BJ (cell line): ENCODE data around the gene LIPT1. TPM values are rescaled to one million over a fixed set of nuclear protein-coding genes. Genes with fewer than 3 reads are reported as not detected.

Experiments used
- CTCF ChIA-PET: fragments of 350-600 bp; formaldehyde crosslinking; extraction: SDS; loops from one replicate; lab custom pipeline; 2021; ENCODE audit warnings: antibody characterized with exemption, inconsistent platforms; lab: Yijun Ruan, JAX
- POLR2A ChIA-PET: fragments of 300-600 bp; sonication (Branson Sonifier 250); formaldehyde crosslinking; extraction: SDS; loops from one replicate; lab custom pipeline; 2021; ENCODE audit warnings: antibody characterized with exemption; lab: Charles Lee
- DNase-seq: peaks from one replicate; pipeline ENCODE4 v3.0.0-alpha.2; 2011; ENCODE audit warnings: low read depth
- H3K27me3 ChIP-seq: 2 replicates; pipeline ENCODE4 v1.6.0; 2011; ENCODE audit warnings: low read length; ENCODE audit not compliant: control insufficient read depth, insufficient read depth
- H3K36me3 ChIP-seq: 2 replicates; pipeline ENCODE4 v1.5.1; 2011; ENCODE audit warnings: low read length; ENCODE audit not compliant: control insufficient read depth, insufficient read depth
- H3K4me3 ChIP-seq: 2 replicates; pipeline ENCODE4 v1.5.1; 2011; ENCODE audit warnings: low read depth, mild to moderate bottlenecking, control low read depth, low read length
- polyA minus RNA-seq: library from RNA; depleted of rRNA, polyadenylated mRNA; stranded (reverse); fragments of >200 nt; gene quantifications from 2 replicates; pipeline ENCODE4 v1.2.3, GENCODE V29; 2011; rRNA and poly(A)+ RNA removed
- polyA plus RNA-seq: library from polyadenylated mRNA; depleted of rRNA; stranded (reverse); fragments of >200 nt; gene quantifications from 2 replicates; pipeline ENCODE4 v1.2.3, GENCODE V29; 2011; rRNA removed
- TF ChIP-seq, protein P1 (sequence below): IDR thresholded peaks from 2 replicates; pipeline ENCODE4 v1.5.1; 2011; ENCODE audit warnings: low read depth, mild to moderate bottlenecking, control low read depth, inconsistent platforms, low read length, moderate library complexity; ENCODE audit not compliant: insufficient read depth

Gene LIPT1
- polyA plus RNA-seq (2.4 and 3.8 TPM in 2 replicates), polyA minus RNA-seq (0.81 and 0.82 TPM in 2 replicates)

DNA sequence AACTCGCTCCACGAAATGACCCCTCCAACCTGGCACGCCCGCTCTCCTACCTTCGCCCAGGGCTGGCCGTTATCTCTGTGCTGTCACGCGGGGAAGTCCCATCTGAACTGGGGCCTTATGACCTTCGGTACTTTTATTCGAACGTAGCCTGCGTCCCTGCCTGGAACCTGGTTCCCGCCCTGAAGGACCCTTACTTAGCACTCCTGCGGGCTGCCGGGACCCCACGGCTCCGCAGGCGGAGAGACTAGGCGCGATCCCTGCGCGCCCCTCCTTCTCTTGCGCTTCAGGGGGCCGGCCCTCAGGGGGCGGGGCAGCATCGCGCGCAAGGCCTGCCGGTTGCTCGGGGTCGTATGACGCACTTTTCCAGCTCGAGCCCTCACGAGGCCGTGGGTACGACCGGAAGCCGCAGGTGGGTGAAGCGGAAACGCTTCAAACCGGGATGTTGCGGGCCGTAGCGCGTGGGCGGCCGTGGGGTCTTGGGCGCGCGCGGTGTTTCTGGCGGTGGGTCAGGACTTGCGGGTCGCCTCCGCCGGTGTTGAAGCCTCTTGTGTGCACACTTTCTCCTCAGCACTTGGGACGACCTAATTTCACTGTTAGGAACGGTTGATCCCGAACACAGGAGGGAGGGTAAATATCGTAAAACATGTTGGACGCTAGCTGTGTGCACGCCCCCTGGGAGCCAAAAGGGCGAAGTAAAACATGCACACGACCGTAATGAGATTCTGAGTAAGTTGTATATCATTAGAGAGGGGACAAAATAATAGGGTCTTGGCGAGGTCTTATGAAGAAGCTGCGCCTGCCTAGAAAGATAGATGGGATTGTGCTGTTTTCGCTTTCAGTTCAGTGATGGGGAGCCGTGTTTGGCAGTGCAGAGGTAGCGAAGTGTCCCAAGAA is at the start of gene LIPT1, which contains the start of gene TSGA10:
LIPT1 (plus strand) TSS at position 325 of the 894 bp plus-strand sequence. CDS start 6,991 bp downstream, outside the sequence.
TSGA10 (minus strand) TSS at position 300 of the 894 bp plus-strand sequence. CDS start 45,503 bp downstream, outside the sequence.
- DNase-seq, result no peak
- H3K36me3 ChIP-seq, result no peaks in the 10 kb centered on the region
- TF ChIP-seq, protein P1, sequence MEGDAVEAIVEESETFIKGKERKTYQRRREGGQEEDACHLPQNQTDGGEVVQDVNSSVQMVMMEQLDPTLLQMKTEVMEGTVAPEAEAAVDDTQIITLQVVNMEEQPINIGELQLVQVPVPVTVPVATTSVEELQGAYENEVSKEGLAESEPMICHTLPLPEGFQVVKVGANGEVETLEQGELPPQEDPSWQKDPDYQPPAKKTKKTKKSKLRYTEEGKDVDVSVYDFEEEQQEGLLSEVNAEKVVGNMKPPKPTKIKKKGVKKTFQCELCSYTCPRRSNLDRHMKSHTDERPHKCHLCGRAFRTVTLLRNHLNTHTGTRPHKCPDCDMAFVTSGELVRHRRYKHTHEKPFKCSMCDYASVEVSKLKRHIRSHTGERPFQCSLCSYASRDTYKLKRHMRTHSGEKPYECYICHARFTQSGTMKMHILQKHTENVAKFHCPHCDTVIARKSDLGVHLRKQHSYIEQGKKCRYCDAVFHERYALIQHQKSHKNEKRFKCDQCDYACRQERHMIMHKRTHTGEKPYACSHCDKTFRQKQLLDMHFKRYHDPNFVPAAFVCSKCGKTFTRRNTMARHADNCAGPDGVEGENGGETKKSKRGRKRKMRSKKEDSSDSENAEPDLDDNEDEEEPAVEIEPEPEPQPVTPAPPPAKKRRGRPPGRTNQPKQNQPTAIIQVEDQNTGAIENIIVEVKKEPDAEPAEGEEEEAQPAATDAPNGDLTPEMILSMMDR, result peak; percentile 15; the same call in 1 of the 2 replicates
- ChIA-PET POLR2A (no interaction called here), CTCF (interaction anchor here (1.3 to 2.2 kb wide), 3 partner anchors 14 to 182 kb away, joined by 4 to 7 read pairs (median 4); partner anchors contain the start of gene EIF5B)
- no peaks in the 10 kb centered on the region for H3K27me3 ChIP-seq
- H3K4me3 ChIP-seq, result peak within 1 kb of the TSS; percentile 90

DNA sequence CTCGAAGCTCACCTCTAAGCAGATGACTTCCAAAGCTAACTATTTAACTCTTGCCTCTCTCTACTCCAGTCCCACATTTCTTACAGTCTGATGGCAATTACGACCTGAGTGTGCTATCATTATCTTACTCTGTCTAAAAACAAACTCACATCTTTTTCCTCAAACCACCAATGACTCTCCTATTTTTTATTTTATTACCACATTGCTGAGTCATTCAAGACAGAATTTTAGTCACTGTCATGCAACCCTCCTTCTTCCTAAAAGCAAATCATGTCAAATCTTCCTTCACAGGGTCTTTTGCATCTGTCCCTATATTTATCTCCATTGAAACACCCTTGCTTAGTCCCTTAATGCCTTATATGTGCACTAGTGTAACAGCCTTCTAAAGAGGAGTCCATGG is 47.9 kb upstream of the LIPT1 start:
- no peaks in the 10 kb centered on the region for H3K36me3 ChIP-seq
- CTCF ChIA-PET, result no interaction called here
- 0 out of 2 replicates have a peak, but pooled peaks cover 2% of the 10 kb centered on the region for H3K27me3 ChIP-seq
- TF ChIP-seq, protein P1, result no peak
- H3K4me3 ChIP-seq, result no peak overlapping the region
- DNase-seq, result no peak
- POLR2A ChIA-PET, result no interaction called here

DNA sequence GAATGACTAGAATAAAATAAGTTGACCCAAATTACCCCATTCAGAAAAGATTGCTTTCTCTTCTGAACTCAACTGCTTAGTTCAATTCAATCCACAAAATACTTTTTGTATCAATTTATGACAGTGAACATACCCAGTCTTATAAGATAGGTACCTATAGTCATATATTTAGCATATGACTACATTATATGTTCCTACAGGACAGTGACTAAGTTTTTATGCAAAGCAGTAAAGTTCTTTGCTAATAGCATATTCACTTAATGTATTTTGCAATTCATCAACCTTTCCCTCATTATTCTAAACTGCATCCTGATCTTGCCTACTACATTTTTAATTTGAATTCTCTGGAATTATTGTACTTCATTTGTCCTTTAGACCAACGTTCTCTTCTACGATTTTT is 43.5 kb upstream of the LIPT1 start:
- 0 out of 2 replicates have a peak, but pooled peaks cover 2% of the 10 kb centered on the region for H3K27me3 ChIP-seq
- H3K36me3 ChIP-seq, result no peaks in the 10 kb centered on the region
- POLR2A ChIA-PET, result no interaction called here
- TF ChIP-seq, protein P1, result no peak
- CTCF ChIA-PET, result no interaction called here
- no peak overlapping the region for H3K4me3 ChIP-seq
- no peak for DNase-seq

DNA sequence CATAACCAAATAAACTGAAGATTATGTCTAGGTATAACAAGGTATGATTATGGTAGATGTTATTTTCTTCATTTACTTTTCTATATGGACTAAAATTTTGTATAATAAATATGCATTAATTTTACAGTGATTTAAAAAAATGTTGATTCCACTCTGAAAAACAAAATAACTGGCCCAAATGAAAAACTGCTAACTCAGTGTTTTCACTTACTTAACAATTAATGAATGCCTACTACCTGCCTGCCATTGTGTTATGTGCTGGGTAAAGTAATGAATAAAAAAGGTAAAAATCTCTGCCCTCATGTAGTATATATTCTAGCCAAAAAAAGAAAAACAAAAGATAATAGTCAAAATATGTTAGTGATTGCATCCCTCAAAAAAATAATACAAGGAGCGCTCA is 42.8 kb upstream of the LIPT1 start:
- H3K36me3 ChIP-seq, result no peaks in the 10 kb centered on the region
- H3K4me3 ChIP-seq, result no peak overlapping the region
- ChIA-PET CTCF (no interaction called here), POLR2A (no interaction called here)
- DNase-seq, result no peak
- H3K27me3 ChIP-seq, result 0 out of 2 replicates have a peak, but pooled peaks cover 2% of the 10 kb centered on the region
- TF ChIP-seq, protein P1, result no peak

DNA sequence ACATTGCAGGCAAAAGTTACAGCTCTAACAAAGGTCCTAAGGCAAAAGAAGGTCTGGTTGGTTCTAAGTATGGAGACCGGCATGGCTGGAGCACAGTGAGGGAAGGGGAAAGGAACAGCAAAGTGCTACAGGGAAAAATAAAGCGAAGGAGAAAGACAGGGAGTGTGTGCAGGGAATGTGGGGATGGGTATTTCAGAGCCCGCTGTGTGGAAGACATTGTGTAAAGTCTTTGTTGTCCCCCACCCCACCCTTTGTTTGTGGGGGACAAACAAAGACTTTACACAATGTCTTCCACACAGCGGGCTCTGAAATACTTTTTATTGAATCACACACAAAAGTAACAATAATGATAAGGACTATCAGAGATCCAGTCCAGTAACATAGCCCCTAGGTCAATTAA is 42.1 kb upstream of the LIPT1 start:
- Histone ChIP-seq H3K36me3 (no peaks in the 10 kb centered on the region), H3K4me3 (no peak overlapping the region), H3K27me3 (0 out of 2 replicates have a peak, but pooled peaks cover 2% of the 10 kb centered on the region)
- CTCF ChIA-PET, result no interaction called here
- POLR2A ChIA-PET, result no interaction called here
- TF ChIP-seq, protein P1, result no peak
- DNase-seq, result no peak
